ENCODE results near the gene OR4K15.

The OR4K15 gene

DNA sequence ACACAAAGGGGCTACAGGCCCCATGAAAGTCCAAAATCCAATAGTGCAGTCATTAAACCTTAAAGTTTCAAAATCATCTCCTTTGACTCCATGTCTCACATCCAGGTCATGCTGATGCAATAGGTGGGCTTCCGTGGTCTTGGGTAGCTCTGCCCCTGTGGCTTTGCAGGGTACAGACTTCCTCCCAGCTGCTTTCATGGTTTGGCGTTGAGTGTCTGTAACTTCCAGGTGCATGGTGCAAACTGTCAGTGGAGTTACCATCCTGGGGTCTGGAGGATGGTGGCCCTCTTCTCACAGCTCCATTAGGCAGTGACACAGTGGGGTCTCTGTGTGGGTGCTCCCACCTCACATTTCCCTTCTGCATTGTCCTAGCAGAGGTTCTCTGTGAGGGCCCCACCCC is 18.0 kb downstream of the OR4K15 start:
- H3K4me3 ChIP-seq (ENCODE audit: low read length), result no peak overlapping the region
- TF ChIP-seq, protein P1, sequence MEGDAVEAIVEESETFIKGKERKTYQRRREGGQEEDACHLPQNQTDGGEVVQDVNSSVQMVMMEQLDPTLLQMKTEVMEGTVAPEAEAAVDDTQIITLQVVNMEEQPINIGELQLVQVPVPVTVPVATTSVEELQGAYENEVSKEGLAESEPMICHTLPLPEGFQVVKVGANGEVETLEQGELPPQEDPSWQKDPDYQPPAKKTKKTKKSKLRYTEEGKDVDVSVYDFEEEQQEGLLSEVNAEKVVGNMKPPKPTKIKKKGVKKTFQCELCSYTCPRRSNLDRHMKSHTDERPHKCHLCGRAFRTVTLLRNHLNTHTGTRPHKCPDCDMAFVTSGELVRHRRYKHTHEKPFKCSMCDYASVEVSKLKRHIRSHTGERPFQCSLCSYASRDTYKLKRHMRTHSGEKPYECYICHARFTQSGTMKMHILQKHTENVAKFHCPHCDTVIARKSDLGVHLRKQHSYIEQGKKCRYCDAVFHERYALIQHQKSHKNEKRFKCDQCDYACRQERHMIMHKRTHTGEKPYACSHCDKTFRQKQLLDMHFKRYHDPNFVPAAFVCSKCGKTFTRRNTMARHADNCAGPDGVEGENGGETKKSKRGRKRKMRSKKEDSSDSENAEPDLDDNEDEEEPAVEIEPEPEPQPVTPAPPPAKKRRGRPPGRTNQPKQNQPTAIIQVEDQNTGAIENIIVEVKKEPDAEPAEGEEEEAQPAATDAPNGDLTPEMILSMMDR (conservative IDR thresholded peaks at IDR 0.05; ENCODE audit: low read depth, low read length), result no peak
- DNase-seq (ENCODE audit: low read depth), result no peak

DNA sequence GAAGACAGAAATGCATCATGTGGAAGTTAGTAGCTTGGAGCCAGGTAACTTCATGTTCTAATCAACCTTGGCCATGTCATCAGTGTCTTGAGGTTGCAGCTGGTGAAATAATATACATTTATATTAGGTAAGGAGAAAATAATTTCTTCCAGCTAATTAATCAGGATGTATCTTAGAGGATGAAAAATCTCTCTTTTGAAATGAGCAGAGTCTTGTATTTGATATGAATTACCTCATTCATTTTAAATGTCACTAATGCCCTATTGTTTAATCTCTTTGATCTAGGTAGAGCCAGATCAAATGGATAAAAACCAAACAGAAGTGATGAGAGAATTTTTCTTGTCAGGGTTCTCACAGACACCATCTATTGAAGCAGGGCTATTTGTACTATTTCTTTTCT is 26.5 kb downstream of the OR4K15 start, which contains the start of gene OR4Q2:
TSS of gene OR4Q2 (plus strand) at position 301 of the 400 bp plus-strand sequence.
- no peak for DNase-seq (ENCODE audit: low read depth)
- TF ChIP-seq, protein P1 (conservative IDR thresholded peaks at IDR 0.05; ENCODE audit: low read depth, low read length), result no peak
- H3K4me3 ChIP-seq (ENCODE audit: low read length), result no peak within 1 kb of the TSS

DNA sequence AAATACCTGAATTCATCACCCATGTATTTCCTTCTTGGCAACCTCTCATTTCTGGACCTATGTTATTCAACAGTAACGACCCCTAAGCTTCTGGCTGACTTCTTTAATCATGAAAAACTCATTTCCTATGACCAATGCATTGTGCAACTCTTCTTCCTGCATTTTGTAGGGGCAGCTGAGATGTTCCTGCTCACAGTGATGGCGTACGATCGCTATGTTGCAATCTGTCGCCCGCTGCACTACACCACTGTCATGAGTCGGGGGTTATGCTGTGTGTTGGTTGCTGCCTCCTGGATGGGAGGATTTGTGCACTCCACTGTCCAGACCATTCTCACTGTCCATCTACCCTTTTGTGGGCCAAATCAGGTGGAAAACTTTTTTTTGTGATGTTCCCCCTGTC is 26.9 kb downstream of the OR4K15 start:
- no peak overlapping the region for H3K4me3 ChIP-seq (ENCODE audit: low read length)
- TF ChIP-seq, protein P1 (conservative IDR thresholded peaks at IDR 0.05; ENCODE audit: low read depth, low read length), result no peak
- no peak for DNase-seq (ENCODE audit: low read depth)

DNA sequence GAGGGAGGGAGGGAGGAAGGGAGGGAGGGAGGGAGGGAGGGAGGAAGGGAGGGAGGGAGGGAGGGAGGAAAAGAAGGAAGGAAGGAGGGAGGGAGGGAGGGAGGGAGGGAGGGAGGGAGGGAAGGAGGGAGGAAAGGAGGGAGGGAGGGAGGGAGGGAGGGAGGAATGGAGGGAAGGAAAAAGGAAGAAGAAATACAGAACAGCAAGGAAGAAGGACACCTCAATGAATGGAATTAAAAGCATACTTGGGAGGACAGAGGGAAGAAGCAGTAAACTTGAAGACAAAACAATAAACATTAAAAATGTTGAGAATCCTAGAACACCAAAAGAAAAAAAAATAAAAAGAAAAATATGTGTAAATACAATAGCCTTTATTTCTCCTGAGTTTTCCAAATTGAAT is 32.8 kb downstream of the OR4K15 start:
- no peak overlapping the region for H3K4me3 ChIP-seq (ENCODE audit: low read length)
- no peak for DNase-seq (ENCODE audit: low read depth)

DNA sequence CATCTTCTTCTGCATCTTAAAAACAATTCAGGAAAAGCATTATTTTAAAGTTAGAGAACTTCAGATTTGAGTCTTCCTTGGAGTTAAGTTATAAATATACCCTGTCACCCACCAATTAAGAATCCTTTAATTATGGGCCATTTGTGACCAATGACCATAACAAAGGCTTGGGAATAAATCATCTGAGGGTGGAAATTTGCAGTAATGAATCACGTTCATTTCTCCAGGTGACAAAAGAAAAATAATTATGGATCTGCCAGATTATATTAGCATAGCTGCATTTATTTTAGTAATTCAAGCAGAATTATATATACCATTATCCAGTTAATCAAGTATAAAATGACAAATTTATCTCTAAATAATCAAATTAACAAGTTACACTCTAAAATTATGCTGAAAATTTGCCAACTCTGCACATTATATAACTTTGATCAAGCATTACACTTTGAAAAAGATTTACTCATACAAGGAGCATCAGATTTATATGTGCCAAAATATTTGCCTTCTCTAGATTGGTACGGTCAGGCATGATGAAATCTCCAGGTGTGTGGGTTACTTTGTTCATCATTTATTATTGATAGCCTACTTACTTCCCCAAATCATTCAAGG is 44.0 kb downstream of the OR4K15 start, which contains the start of gene OR4K14:
TSS of gene OR4K14 (minus strand) at position 51 of the 609 bp plus-strand sequence. CDS start 4,114 bp downstream, outside the sequence.
- no peak within 1 kb of the TSS for H3K4me3 ChIP-seq (ENCODE audit: low read length)
- no peak for DNase-seq (ENCODE audit: low read depth)
- TF ChIP-seq, protein P1 (conservative IDR thresholded peaks at IDR 0.05; ENCODE audit: low read depth, low read length), result no peak

More for the DNA sequence above, 32.8 kb downstream of the OR4K15 start:
- TF ChIP-seq, protein P1 (conservative IDR thresholded peaks at IDR 0.05; ENCODE audit: low read depth, low read length), result no peak

All from retinal pigment epithelial cell (primary cell).